ENCODE data around the gene JADE1. TPM values are rescaled to one million over a fixed set of nuclear protein-coding genes. Genes with fewer than 3 reads are reported as not detected.
A peak's percentile ranks its signal among the peaks of the same experiment; 100 is the strongest.

JADE1 gene
- total RNA-seq, 1 donor = 26.4 TPM

- Histone ChIP-seq H3K4me1 (ENCODE audit: insufficient read depth, low read length) (peaks cover 22% of the 10 kb centered on the region), H3K79me2 (ENCODE audit: insufficient read depth, low read length) (peaks cover 39% of the 10 kb centered on the region), H3K36me3 (ENCODE audit: insufficient read depth, low read length) (peaks cover 76% of the 10 kb centered on the region), H4K20me1 (ENCODE audit: insufficient read depth, low read length) (no peaks in the 10 kb centered on the region), H3K9me3 (ENCODE audit: low read depth, low read length) (no peaks in the 10 kb centered on the region), H3K4me3 (ENCODE audit: insufficient read depth, low read length) (no peak overlapping the region), H3K27ac (ENCODE audit: low read depth, low read length) (no peak overlapping the region), H3K27me3 (ENCODE audit: insufficient read depth, low read length) (no peaks in the 10 kb centered on the region), H3K4me2 (ENCODE audit: insufficient read depth, low read length) (no peak overlapping the region), H2AFZ (ENCODE audit: low read length) (no peak overlapping the region)
- DNase-seq (ENCODE audit: insufficient read length, low spot score, missing footprints) = no peak
- no peak for TF ChIP-seq CTCF (IDR thresholded peaks at IDR 0.05; ENCODE audit: extremely low read depth, low read depth, low read length)
Measured at GRCh38 chr4:128850252-128850651, 40.8 kb downstream of the JADE1 start.

- Histone ChIP-seq H4K20me1 (ENCODE audit: insufficient read depth, low read length) (no peaks in the 10 kb centered on the region), H3K4me3 (ENCODE audit: insufficient read depth, low read length) (no peak overlapping the region), H2AFZ (ENCODE audit: low read length) (no peak overlapping the region), H3K27ac (ENCODE audit: low read depth, low read length) (peak overlapping the region; percentile 65), H3K27me3 (ENCODE audit: insufficient read depth, low read length) (no peaks in the 10 kb centered on the region), H3K4me1 (ENCODE audit: insufficient read depth, low read length) (peaks cover 21% of the 10 kb centered on the region), H3K36me3 (ENCODE audit: insufficient read depth, low read length) (peaks cover 79% of the 10 kb centered on the region), H3K4me2 (ENCODE audit: insufficient read depth, low read length) (peak overlapping the region; percentile 1), H3K79me2 (ENCODE audit: insufficient read depth, low read length) (peaks cover 17% of the 10 kb centered on the region), H3K9me3 (ENCODE audit: low read depth, low read length) (no peaks in the 10 kb centered on the region)
- no peak for TF ChIP-seq CTCF (IDR thresholded peaks at IDR 0.05; ENCODE audit: extremely low read depth, low read depth, low read length)
- DNase-seq (ENCODE audit: insufficient read length, low spot score, missing footprints) = no peak
Measured at GRCh38 chr4:128853741-128854140, 44.2 kb downstream of the JADE1 start.

GRCh38 chr4:128854433-128854832, 44.9 kb downstream of the JADE1 start:
- H3K36me3 ChIP-seq (ENCODE audit: insufficient read depth, low read length) = peaks cover 72% of the 10 kb centered on the region
- H3K27me3 ChIP-seq (ENCODE audit: insufficient read depth, low read length) = no peaks in the 10 kb centered on the region
- H3K4me1 ChIP-seq (ENCODE audit: insufficient read depth, low read length) = peaks cover 28% of the 10 kb centered on the region
- H4K20me1 ChIP-seq (ENCODE audit: insufficient read depth, low read length) = peaks cover 5% of the 10 kb centered on the region
- no peak overlapping the region for H2AFZ ChIP-seq (ENCODE audit: low read length)
- no peak overlapping the region for H3K4me3 ChIP-seq (ENCODE audit: insufficient read depth, low read length)
- H3K4me2 ChIP-seq (ENCODE audit: insufficient read depth, low read length) = peak overlapping the region; percentile 1
- TF ChIP-seq CTCF (IDR thresholded peaks at IDR 0.05; ENCODE audit: extremely low read depth, low read depth, low read length) = no peak
- peak overlapping the region; percentile 65 for H3K27ac ChIP-seq (ENCODE audit: low read depth, low read length)
- peak; percentile 45 for DNase-seq (ENCODE audit: insufficient read length, low spot score, missing footprints)
- H3K9me3 ChIP-seq (ENCODE audit: low read depth, low read length) = no peaks in the 10 kb centered on the region
- peaks cover 16% of the 10 kb centered on the region for H3K79me2 ChIP-seq (ENCODE audit: insufficient read depth, low read length)

- H2AFZ ChIP-seq (ENCODE audit: low read length) = no peak overlapping the region
Measured at GRCh38 chr4:128855621-128856020, 46.1 kb downstream of the JADE1 start.

More at GRCh38 chr4:128855621-128856020, 46.1 kb downstream of the JADE1 start:
- H3K9me3 ChIP-seq (ENCODE audit: low read depth, low read length) = no peaks in the 10 kb centered on the region
- H3K4me1 ChIP-seq (ENCODE audit: insufficient read depth, low read length) = peaks cover 38% of the 10 kb centered on the region
- no peaks in the 10 kb centered on the region for H3K27me3 ChIP-seq (ENCODE audit: insufficient read depth, low read length)
- no peak overlapping the region for H3K27ac ChIP-seq (ENCODE audit: low read depth, low read length)
- no peak overlapping the region for H3K4me3 ChIP-seq (ENCODE audit: insufficient read depth, low read length)
- no peak overlapping the region for H3K4me2 ChIP-seq (ENCODE audit: insufficient read depth, low read length)
- H3K36me3 ChIP-seq (ENCODE audit: insufficient read depth, low read length) = peaks cover 69% of the 10 kb centered on the region
- no peak for DNase-seq (ENCODE audit: insufficient read length, low spot score, missing footprints)
- peaks cover 5% of the 10 kb centered on the region for H4K20me1 ChIP-seq (ENCODE audit: insufficient read depth, low read length)
- TF ChIP-seq CTCF (IDR thresholded peaks at IDR 0.05; ENCODE audit: extremely low read depth, low read depth, low read length) = no peak
- H3K79me2 ChIP-seq (ENCODE audit: insufficient read depth, low read length) = peaks cover 11% of the 10 kb centered on the region

Data from osteoblast (primary cell).